OCI-LY3 (cell line): ENCODE data around the gene SUPT3H.
"Not testable (repeated sequence)": the region's sequence is repeated elsewhere in the genome, so short reads cannot be mapped to it uniquely, and the experiment has no call there.

Experiments
- H2AFZ ChIP-seq: fragments of 200-600, 300-600 bp; shearing (Covaris generic); 2 replicates; pipeline ENCODE4 v1.6.0; 2014; ENCODE audit warnings: antibody characterized with exemption, low read depth, low read length
- H3K27ac ChIP-seq: fragments of 200-600, 300-600 bp; sonication (generic); 2 replicates; pipeline ENCODE4 v1.5.1; 2014; ENCODE audit warnings: mild to moderate bottlenecking, low read length, moderate library complexity, mixed read lengths
- H3K27me3 ChIP-seq: fragments of 200-600, 300-600 bp; sonication (generic); 2 replicates; pipeline ENCODE4 v1.6.1; 2014; ENCODE audit warnings: low read depth, low read length, mixed read lengths
- H3K36me3 ChIP-seq: fragments of 200-600, 300-600 bp; sonication (generic); replicated peaks from 2 replicates; pipeline ENCODE3; 2014; ENCODE audit warnings: low read depth, low read length, mixed read lengths
- H3K4me1 ChIP-seq: fragments of 300-600, 200-600 bp; sonication (generic); 2 replicates; pipeline ENCODE4 v1.6.1; 2014; ENCODE audit warnings: low read length, mixed read lengths
- H3K4me2 ChIP-seq: fragments of 200-600, 300-600 bp; sonication (generic); 2 replicates; pipeline ENCODE4 v1.6.1; 2014; ENCODE audit warnings: low read length, mixed read lengths
- H3K4me3 ChIP-seq: fragments of 300-600, 200-600 bp; sonication (generic); 2 replicates; pipeline ENCODE4 v1.5.1; 2014; ENCODE audit warnings: antibody characterized with exemption, mild to moderate bottlenecking, low read length, moderate library complexity
- H3K79me2 ChIP-seq: fragments of 300-600, 200-600 bp; shearing (Covaris generic); 2 replicates; pipeline ENCODE4 v1.6.1; 2014; ENCODE audit warnings: mild to moderate bottlenecking, low read length, mixed read lengths
- H3K9ac ChIP-seq: fragments of 300-600, 200-600 bp; shearing (Covaris generic); 2 replicates; pipeline ENCODE4 v1.6.0; 2014; ENCODE audit warnings: mild to moderate bottlenecking, low read length, moderate library complexity
- H3K9me3 ChIP-seq: fragments of 200-600, 300-600 bp; shearing (Covaris generic); 2 replicates; pipeline ENCODE4 v1.6.1; 2014; ENCODE audit warnings: low read length, mixed read lengths; ENCODE audit not compliant: insufficient read depth
- H4K20me1 ChIP-seq: fragments of 200-600, 300-600 bp; sonication (generic); 2 replicates; pipeline ENCODE4 v1.6.1; 2016; ENCODE audit warnings: low read length, mixed read lengths; ENCODE audit not compliant: insufficient read depth
- EZH2phosphoT487 ChIP-seq: fragments of 200-600 bp; shearing (Covaris generic); IDR thresholded peaks from 2 replicates; pipeline ENCODE4 v1.6.1; 2018; ENCODE audit warnings: antibody characterized with exemption, mixed run types, low read depth
- TF ChIP-seq, protein P1 (sequence below): fragments of 200-600, 300-600 bp; sonication (generic); IDR thresholded peaks from 2 replicates; pipeline ENCODE4 v1.5.1; 2014; ENCODE audit warnings: antibody characterized with exemption, low read length, low read depth

The SUPT3H gene

GRCh38 chr6:45185403-45186251 lies 192.1 kb downstream of the SUPT3H start:
- Histone ChIP-seq H3K36me3 (no peaks in the 10 kb centered on the region), H4K20me1 (no peaks in the 10 kb centered on the region), H3K4me3 (no peak overlapping the region), H2AFZ (no peak overlapping the region), H3K27me3 (no peaks in the 10 kb centered on the region), H3K4me2 (no peak overlapping the region), H3K9ac (no peak overlapping the region), H3K4me1 (peaks cover 11% of the 10 kb centered on the region; the same call in 1 of the 2 replicates), H3K27ac (no peak overlapping the region), H3K79me2 (no peaks in the 10 kb centered on the region), H3K9me3 (no peaks in the 10 kb centered on the region)
- TF ChIP-seq, protein P1, sequence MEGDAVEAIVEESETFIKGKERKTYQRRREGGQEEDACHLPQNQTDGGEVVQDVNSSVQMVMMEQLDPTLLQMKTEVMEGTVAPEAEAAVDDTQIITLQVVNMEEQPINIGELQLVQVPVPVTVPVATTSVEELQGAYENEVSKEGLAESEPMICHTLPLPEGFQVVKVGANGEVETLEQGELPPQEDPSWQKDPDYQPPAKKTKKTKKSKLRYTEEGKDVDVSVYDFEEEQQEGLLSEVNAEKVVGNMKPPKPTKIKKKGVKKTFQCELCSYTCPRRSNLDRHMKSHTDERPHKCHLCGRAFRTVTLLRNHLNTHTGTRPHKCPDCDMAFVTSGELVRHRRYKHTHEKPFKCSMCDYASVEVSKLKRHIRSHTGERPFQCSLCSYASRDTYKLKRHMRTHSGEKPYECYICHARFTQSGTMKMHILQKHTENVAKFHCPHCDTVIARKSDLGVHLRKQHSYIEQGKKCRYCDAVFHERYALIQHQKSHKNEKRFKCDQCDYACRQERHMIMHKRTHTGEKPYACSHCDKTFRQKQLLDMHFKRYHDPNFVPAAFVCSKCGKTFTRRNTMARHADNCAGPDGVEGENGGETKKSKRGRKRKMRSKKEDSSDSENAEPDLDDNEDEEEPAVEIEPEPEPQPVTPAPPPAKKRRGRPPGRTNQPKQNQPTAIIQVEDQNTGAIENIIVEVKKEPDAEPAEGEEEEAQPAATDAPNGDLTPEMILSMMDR, result no peak
- TF ChIP-seq EZH2phosphoT487, result no peak

- Histone ChIP-seq H3K79me2 (no peaks in the 10 kb centered on the region), H3K4me1 (peaks cover 11% of the 10 kb centered on the region; the same call in 1 of the 2 replicates), H2AFZ (no peak overlapping the region), H3K27ac (no peak overlapping the region), H3K27me3 (no peaks in the 10 kb centered on the region), H3K9ac (no peak overlapping the region), H3K4me2 (no peak overlapping the region), H3K4me3 (no peak overlapping the region), H3K9me3 (no peaks in the 10 kb centered on the region), H4K20me1 (no peaks in the 10 kb centered on the region), H3K36me3 (no peaks in the 10 kb centered on the region)
- no peak for TF ChIP-seq EZH2phosphoT487
- TF ChIP-seq, protein P1, result no peak
Measured at GRCh38 chr6:45184937-45185336, 192.8 kb downstream of the SUPT3H start.

- Histone ChIP-seq H3K36me3 (no peaks in the 10 kb centered on the region), H3K4me3 (no peak overlapping the region), H4K20me1 (no peaks in the 10 kb centered on the region), H3K27ac (no peak overlapping the region), H3K4me2 (no peak overlapping the region), H2AFZ (no peak overlapping the region), H3K9me3 (no peaks in the 10 kb centered on the region), H3K27me3 (no peaks in the 10 kb centered on the region), H3K9ac (no peak overlapping the region), H3K4me1 (peaks cover 11% of the 10 kb centered on the region; the same call in 1 of the 2 replicates), H3K79me2 (no peaks in the 10 kb centered on the region)
- TF ChIP-seq, protein P1, result no peak
- no peak for TF ChIP-seq EZH2phosphoT487
Measured at GRCh38 chr6:45184040-45184439, 193.7 kb downstream of the SUPT3H start.

GRCh38 chr6:45176373-45176772 lies 201.4 kb downstream of the SUPT3H start:
- not testable (repeated sequence) for H3K9me3 ChIP-seq, H3K9ac ChIP-seq, H3K27me3 ChIP-seq, H3K4me1 ChIP-seq, H3K4me3 ChIP-seq, H3K36me3 ChIP-seq, H3K4me2 ChIP-seq, H3K79me2 ChIP-seq, H2AFZ ChIP-seq, H3K27ac ChIP-seq, H4K20me1 ChIP-seq
